ENCODE data around the gene UFSP2.

DNA sequence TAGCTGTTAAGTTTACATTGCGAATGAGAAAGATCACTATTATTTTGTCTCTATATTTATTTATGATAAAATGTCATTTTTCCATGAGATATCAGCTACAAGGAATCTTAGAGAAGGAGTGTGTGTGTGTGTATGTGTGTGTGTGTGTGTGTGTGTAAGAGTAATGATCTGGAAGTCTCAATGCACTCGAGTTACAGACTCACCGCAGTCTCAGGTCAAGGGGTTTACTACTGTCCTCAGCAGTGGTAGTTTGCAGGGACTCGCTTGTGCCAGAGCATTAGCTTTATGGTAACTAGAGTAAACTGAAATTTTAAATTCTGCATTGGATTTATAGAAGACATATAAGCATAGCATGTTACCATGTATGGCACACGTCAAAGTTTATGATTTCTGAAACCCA lies 60.9 kb downstream of the UFSP2 start:
- TF ChIP-seq, protein P1, sequence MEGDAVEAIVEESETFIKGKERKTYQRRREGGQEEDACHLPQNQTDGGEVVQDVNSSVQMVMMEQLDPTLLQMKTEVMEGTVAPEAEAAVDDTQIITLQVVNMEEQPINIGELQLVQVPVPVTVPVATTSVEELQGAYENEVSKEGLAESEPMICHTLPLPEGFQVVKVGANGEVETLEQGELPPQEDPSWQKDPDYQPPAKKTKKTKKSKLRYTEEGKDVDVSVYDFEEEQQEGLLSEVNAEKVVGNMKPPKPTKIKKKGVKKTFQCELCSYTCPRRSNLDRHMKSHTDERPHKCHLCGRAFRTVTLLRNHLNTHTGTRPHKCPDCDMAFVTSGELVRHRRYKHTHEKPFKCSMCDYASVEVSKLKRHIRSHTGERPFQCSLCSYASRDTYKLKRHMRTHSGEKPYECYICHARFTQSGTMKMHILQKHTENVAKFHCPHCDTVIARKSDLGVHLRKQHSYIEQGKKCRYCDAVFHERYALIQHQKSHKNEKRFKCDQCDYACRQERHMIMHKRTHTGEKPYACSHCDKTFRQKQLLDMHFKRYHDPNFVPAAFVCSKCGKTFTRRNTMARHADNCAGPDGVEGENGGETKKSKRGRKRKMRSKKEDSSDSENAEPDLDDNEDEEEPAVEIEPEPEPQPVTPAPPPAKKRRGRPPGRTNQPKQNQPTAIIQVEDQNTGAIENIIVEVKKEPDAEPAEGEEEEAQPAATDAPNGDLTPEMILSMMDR (conservative IDR thresholded peaks at IDR 0.05 in 1 of 2, IDR thresholded peaks at IDR 0.05 in 1 of 2; ENCODE audit: low read depth in 1 of 2, low read length in 2 of 2): no peak
- TF ChIP-seq EZH2 (IDR thresholded peaks at IDR 0.05; ENCODE audit: low read length, missing control alignments): no peak
